Nephron progenitor cell (in vitro differentiated cells): Measurements from ENCODE around the gene KLHDC1.

Source experiments
- DNase-seq: peaks from one replicate; pipeline ENCODE4 v3.0.0; 2021
- H3K27ac Mint-ChIP-seq: 2 replicates; pipeline ENCODE4 v1.8.0; 2021; ENCODE audit warnings: mild to moderate bottlenecking, moderate library complexity, mixed read lengths
- H3K27me3 Mint-ChIP-seq: 2 replicates; pipeline ENCODE4 v1.8.0; 2021; ENCODE audit warnings: mild to moderate bottlenecking, low read depth, mixed read lengths; ENCODE audit not compliant: poor library complexity
- H3K36me3 Mint-ChIP-seq: 2 replicates; pipeline ENCODE4 v1.8.0; 2021; ENCODE audit warnings: low read depth, mixed read lengths
- H3K4me1 Mint-ChIP-seq: 2 replicates; pipeline ENCODE4 v1.8.0; 2021; ENCODE audit warnings: mixed read lengths
- H3K4me3 Mint-ChIP-seq: 2 replicates; pipeline ENCODE4 v1.8.0; 2021; ENCODE audit warnings: mild to moderate bottlenecking, moderate library complexity, mixed read lengths
- H3K9me3 Mint-ChIP-seq: 2 replicates; pipeline ENCODE4 v1.8.0; 2021; ENCODE audit warnings: mild to moderate bottlenecking, moderate library complexity, mixed read lengths
- TF ChIP-seq, protein P1 (sequence below): fragments of 200-600 bp; sonication (generic); IDR thresholded peaks from 2 replicates; pipeline ENCODE4 v1.5.0; 2021; ENCODE audit warnings: antibody characterized with exemption

Gene KLHDC1

DNA sequence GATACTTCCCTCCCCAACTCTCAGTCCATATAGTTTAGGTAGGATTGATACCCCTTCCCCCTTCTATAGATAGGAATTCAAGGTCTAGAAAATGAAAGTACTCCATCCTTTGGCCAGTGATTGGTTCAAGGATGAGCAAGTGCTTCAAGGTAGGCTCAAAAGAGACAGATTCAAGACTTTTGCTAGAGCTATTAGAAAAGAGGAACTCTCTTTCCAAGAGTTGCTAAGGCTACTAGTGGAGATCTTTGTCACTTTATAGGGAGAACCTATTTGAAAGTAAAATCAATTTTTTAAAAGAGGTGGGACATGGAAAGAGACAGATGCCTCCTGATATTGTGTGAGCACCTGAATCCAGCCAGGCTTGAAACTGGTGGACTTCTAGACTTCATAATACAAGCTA lies 22.4 kb upstream of the KLHDC1 start:
- Mint-ChIP-seq H3K9me3 (no peaks in the 10 kb centered on the region), H3K27me3 (no peaks in the 10 kb centered on the region), H3K27ac (no peak overlapping the region), H3K4me1 (no peaks in the 10 kb centered on the region), H3K4me3 (no peak overlapping the region), H3K36me3 (peaks cover 46% of the 10 kb centered on the region)
- no peak for DNase-seq
- TF ChIP-seq, protein P1, sequence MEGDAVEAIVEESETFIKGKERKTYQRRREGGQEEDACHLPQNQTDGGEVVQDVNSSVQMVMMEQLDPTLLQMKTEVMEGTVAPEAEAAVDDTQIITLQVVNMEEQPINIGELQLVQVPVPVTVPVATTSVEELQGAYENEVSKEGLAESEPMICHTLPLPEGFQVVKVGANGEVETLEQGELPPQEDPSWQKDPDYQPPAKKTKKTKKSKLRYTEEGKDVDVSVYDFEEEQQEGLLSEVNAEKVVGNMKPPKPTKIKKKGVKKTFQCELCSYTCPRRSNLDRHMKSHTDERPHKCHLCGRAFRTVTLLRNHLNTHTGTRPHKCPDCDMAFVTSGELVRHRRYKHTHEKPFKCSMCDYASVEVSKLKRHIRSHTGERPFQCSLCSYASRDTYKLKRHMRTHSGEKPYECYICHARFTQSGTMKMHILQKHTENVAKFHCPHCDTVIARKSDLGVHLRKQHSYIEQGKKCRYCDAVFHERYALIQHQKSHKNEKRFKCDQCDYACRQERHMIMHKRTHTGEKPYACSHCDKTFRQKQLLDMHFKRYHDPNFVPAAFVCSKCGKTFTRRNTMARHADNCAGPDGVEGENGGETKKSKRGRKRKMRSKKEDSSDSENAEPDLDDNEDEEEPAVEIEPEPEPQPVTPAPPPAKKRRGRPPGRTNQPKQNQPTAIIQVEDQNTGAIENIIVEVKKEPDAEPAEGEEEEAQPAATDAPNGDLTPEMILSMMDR, result no peak

DNA sequence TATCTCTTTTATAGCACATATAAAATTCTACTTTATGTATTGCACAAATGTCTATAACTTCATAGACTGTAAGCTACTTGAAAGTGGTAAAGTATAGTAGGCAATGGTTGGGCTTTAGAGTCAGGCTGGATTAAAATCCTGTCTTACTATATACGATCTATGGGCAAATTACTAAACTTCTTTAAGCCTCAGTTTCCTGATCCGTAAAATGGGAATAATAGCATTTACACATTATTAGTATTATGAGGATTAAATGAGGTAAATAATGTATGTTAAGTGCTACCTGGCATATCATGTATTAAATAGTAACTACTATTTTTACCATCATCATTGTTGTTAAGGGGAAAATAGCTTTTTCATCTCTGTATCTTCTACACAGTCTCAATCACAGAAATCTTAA lies 19.3 kb upstream of the KLHDC1 start:
- Mint-ChIP-seq H3K27ac (peak overlapping the region; percentile 79), H3K4me1 (no peaks in the 10 kb centered on the region), H3K27me3 (no peaks in the 10 kb centered on the region), H3K9me3 (no peaks in the 10 kb centered on the region), H3K4me3 (no peak overlapping the region), H3K36me3 (peaks cover 56% of the 10 kb centered on the region)
- TF ChIP-seq, protein P1, result no peak
- no peak for DNase-seq

DNA sequence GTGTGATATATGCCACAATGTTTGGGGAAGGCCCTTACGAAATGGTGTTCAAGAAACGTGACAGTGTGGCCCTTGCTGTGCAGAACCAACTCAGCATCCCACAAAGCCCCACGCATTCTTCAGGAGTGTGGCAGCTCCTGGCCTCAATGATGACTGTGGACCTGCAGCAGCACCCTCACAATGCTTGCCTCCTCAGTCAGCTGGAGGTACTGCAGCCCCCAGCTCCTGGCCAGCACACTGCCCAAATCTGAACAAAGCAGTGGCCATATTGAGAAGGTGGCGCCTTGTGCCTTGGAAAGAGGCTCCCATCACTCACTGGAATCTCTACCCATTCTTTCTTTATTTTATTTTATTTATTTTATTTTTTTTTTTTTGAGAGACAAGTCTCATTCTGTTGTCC lies 15.3 kb upstream of the KLHDC1 start:
- Mint-ChIP-seq H3K27me3 (no peaks in the 10 kb centered on the region), H3K27ac (no peak overlapping the region), H3K36me3 (peaks cover 74% of the 10 kb centered on the region), H3K4me3 (no peak overlapping the region), H3K4me1 (no peaks in the 10 kb centered on the region), H3K9me3 (no peaks in the 10 kb centered on the region)
- TF ChIP-seq, protein P1, result no peak
- DNase-seq, result no peak

DNA sequence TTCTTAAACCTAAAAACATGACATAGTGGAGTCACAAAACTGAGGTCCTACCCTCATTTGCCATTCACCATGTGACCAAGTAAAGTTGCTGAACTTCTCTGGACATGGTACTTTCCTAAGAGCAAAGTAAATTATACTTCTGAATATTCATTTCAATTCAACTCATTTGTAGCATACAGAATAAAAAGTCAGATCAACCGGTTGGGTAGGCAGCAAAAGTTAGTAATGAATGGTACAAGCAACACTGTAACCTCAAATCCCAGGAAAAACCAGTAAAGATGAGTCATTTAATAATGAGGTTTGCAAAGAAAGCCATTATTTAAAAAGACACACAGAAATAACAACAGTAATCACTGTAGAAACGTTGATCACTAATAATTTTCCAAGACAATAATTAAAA lies 13.6 kb upstream of the KLHDC1 start:
- Mint-ChIP-seq H3K36me3 (peaks cover 70% of the 10 kb centered on the region), H3K27ac (no peak overlapping the region), H3K9me3 (no peaks in the 10 kb centered on the region)

DNA sequence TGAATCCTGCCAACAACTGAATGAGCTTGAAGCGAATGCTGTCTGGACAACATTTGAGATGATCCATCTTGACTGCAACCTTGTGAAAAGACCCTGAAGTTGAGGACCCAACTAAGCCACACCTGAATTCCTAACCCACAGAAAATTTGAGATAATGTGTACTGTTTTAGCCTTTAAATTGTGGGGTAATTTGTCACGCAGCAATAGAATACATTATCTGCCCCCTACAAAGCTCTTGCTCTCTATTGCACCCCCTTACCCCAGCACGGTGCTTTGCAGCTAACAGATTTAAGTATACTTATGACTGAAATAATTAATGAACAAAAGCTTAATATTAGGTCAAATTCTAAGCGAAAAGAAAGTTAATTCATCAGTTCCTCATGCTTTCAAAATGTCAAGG lies 6.5 kb upstream of the KLHDC1 start:
- TF ChIP-seq, protein P1, result no peak
- Mint-ChIP-seq H3K9me3 (peaks cover 14% of the 10 kb centered on the region), H3K4me3 (peak overlapping the region; percentile 86), H3K36me3 (peaks cover 41% of the 10 kb centered on the region), H3K27ac (no peak overlapping the region), H3K4me1 (peaks cover 17% of the 10 kb centered on the region), H3K27me3 (no peaks in the 10 kb centered on the region)
- DNase-seq, result no peak

More for the DNA sequence above, 13.6 kb upstream of the KLHDC1 start:
- no peak for DNase-seq
- no peaks in the 10 kb centered on the region for H3K27me3 Mint-ChIP-seq
- H3K4me1 Mint-ChIP-seq, result no peaks in the 10 kb centered on the region
- TF ChIP-seq, protein P1, result no peak
- no peak overlapping the region for H3K4me3 Mint-ChIP-seq

DNA sequence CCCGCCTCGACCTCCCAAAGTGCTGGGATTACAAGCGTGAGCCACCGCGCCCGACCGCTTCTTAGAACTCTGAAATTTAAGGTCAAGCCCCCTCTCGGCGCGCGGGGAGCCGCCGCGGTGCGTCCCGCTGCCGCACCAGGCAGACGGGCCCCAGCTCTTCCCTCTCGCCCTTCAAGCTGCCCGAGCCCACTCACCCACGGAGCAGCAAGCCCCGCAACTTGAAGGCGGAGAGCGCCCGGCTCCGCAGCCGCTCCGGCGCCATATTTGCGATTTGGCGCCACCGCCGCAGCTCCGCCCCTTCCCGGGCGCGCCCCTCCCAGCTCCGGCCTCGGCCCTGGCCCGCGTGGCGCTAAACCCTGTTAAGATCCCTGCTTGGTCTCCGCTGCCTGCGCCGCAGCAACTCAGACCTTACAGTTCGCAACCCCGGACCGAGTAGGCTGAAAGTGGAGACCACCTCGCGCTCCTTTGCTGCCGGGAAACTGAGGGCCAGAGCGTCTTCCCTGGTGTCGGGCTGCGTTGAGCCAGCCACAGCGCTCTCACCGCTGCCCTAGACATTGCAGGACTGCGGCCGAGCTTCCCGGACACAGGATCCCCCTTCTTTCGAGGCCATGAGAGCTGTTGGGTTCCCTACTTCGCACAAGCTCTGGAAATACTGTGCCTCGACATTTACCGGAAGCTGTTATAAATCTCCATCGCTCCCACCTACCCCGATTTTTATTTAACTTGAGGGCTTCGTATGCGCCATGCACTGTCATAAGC lies 4.8 kb upstream of the KLHDC1 start, which contains the start of gene POLE2:
Gene POLE2 (minus strand): TSS at position 273 of the 759 bp plus-strand sequence. CDS start 11 bp downstream, at position 262.
- Mint-ChIP-seq H3K4me3 (peak within 1 kb of the TSS; percentile 86), H3K36me3 (peaks cover 32% of the 10 kb centered on the region), H3K27ac (peak within 1 kb of the TSS; percentile 64), H3K4me1 (peaks cover 31% of the 10 kb centered on the region), H3K9me3 (peaks cover 14% of the 10 kb centered on the region), H3K27me3 (no peaks in the 10 kb centered on the region)
- TF ChIP-seq, protein P1, result no peak
- peak; percentile 86 for DNase-seq
